Peyer's patch (tissue), 4 donors: ENCODE data around the gene EIF4E2. TPM values are rescaled to one million over a fixed set of nuclear protein-coding genes. Genes with fewer than 3 reads are reported as not detected.
A peak's percentile ranks its signal among the peaks of the same experiment; 100 is the strongest.

Source experiments
- DNase-seq, 3 donors: peaks; one replicate each; pipeline ENCODE4 v3.0.0-alpha.2; 2017 to 2019
- H3K27ac ChIP-seq, 4 donors: fragments of 200-600 bp; sonication (generic); one replicate each; pipeline ENCODE4 v1.5.1; 2016 to 2019
- H3K27me3 ChIP-seq, 2 donors: fragments of 200-600 bp; sonication (generic); one replicate each; pipeline ENCODE4 v1.5.1; 2019
- H3K36me3 ChIP-seq, 3 donors: fragments of 200-600 bp; sonication (generic); one replicate each; pipeline ENCODE4 v1.5.1; 2016 to 2019
- H3K4me1 ChIP-seq, 4 donors: fragments of 200-600 bp; sonication (generic); one replicate each; pipeline ENCODE4 v1.5.1; 2016 to 2019
- H3K4me3 ChIP-seq, 4 donors: fragments of 200-600 bp; sonication (generic); 1 replicate in 3 of 4; 2 replicates in 1 of 4; pipeline ENCODE4 v1.5.1; 2016 to 2019; ENCODE audit warnings: mild to moderate bottlenecking in 1 of 4
- H3K9me3 ChIP-seq, 4 donors: fragments of 200-600 bp; sonication (generic); one replicate each; pipeline ENCODE4 v1.5.1; 2016 to 2019; ENCODE audit warnings: mild to moderate bottlenecking in 1 of 4
- CTCF ChIP-seq, 6 experiments: fragments of 450-650 bp in 4 of 6; fragments of 200-600 bp in 2 of 6; sonication (generic) in 1 of 6; IDR thresholded peaks; one replicate each; pipeline ENCODE4 v1.5.1; 2017 to 2019; ENCODE audit warnings: antibody characterized with exemption in 6 of 6, mild to moderate bottlenecking in 3 of 6, moderate library complexity in 1 of 6
- POLR2A ChIP-seq, 2 donors: fragments of 450-650 bp; IDR thresholded peaks; one replicate each; pipeline ENCODE4 v1.5.1; 2017; ENCODE audit warnings: antibody characterized with exemption in 2 of 2, mild to moderate bottlenecking in 2 of 2, moderate library complexity in 2 of 2
- total RNA-seq, 4 donors: library from RNA; depleted of rRNA; stranded (reverse); fragments of >200 nt; gene quantifications; one replicate each; pipeline ENCODE4 v1.1.0, GENCODE V29; 2016

Gene EIF4E2
- total RNA-seq, 4 donors from 2014 or later = 33.0 to 51.8 (median 44.1) TPM

DNA sequence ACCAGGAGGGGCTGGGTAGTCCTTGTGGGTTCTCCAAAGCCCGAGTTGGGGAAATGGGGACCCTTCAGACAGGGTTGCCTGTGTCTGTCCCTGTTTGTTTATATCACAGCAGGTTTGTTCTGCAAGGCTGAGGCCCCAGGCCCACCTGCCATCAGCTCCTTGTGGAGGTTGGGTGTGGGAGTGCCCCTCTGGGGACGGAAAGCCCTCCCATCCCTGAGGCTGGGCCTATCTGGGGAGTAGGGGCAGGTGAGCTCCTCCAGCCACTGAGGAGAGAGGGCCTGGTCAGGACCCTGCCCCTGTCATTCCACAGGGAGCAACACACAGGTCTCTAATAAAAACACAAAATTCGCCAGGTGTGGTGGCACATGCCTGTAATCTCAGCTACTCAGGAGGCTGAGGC lies 59.6 kb downstream of the EIF4E2 start:
- Histone ChIP-seq H3K27ac (no peak overlapping the region), H3K4me1 (peaks cover 0 to 3% (median 0%) of the 10 kb centered on the region in 4 donors), H3K27me3 (no peaks in the 10 kb centered on the region), H3K4me3 (no peak overlapping the region), H3K9me3 (no peaks in the 10 kb centered on the region), H3K36me3 (no peaks in the 10 kb centered on the region)
- no peak for DNase-seq
- TF ChIP-seq CTCF (IDR thresholded peaks at IDR 0.05) (no peak), POLR2A (IDR thresholded peaks at IDR 0.05) (no peak)

GRCh38 chr2:232611061-232611460 lies 60.6 kb downstream of the EIF4E2 start:
- Histone ChIP-seq H3K27ac (no peak overlapping the region), H3K27me3 (no peaks in the 10 kb centered on the region), H3K9me3 (no peaks in the 10 kb centered on the region), H3K36me3 (no peaks in the 10 kb centered on the region), H3K4me3 (no peak overlapping the region), H3K4me1 (no peaks in the 10 kb centered on the region)
- TF ChIP-seq CTCF (IDR thresholded peaks at IDR 0.05) (no peak), POLR2A (IDR thresholded peaks at IDR 0.05) (no peak)
- no peak for DNase-seq

- no peaks in the 10 kb centered on the region for H3K27me3 ChIP-seq
- no peak overlapping the region for H3K27ac ChIP-seq
- no peaks in the 10 kb centered on the region for H3K9me3 ChIP-seq
- DNase-seq = peak; percentile 45 to 83 (median 73)
- H3K4me1 ChIP-seq = no peaks in the 10 kb centered on the region
- peak; percentile 46 to 81 (median 70) for TF ChIP-seq CTCF (IDR thresholded peaks at IDR 0.05)
- no peak for TF ChIP-seq POLR2A (IDR thresholded peaks at IDR 0.05)
- H3K4me3 ChIP-seq = no peak overlapping the region
- H3K36me3 ChIP-seq = no peaks in the 10 kb centered on the region
These were observed 61.2 kb downstream of the EIF4E2 start for GRCh38 chr2:232611559-232612218.

- H3K4me3 ChIP-seq = no peak overlapping the region
- H3K4me1 ChIP-seq = no peaks in the 10 kb centered on the region
- no peak for TF ChIP-seq POLR2A (IDR thresholded peaks at IDR 0.05)
- TF ChIP-seq CTCF (IDR thresholded peaks at IDR 0.05) = no peak
These were observed 63.1 kb downstream of the EIF4E2 start for GRCh38 chr2:232613538-232614134.

DNA sequence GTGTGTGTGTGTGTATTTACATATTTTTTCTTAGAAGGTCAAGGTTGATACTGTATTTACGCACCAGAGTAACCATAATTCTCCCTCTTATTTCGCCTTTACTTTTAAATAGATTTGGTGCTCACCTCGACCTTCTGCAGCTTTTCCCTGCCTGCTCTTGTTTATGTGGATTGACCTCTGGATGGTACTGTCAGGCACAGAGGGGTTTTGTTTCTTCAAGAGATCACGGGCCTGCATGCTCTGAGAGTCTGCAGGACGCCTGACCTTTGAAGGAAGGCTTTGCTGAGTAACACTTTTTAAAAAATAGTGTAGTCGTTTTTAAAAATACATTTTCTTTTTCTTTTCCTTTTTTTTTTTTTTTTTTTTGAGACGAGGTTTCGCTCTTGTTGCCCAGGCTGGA lies 64.8 kb downstream of the EIF4E2 start:
- Histone ChIP-seq H3K9me3 (no peaks in the 10 kb centered on the region), H3K36me3 (no peaks in the 10 kb centered on the region), H3K4me1 (no peaks in the 10 kb centered on the region), H3K27me3 (no peaks in the 10 kb centered on the region), H3K4me3 (no peak overlapping the region), H3K27ac (no peak overlapping the region)
- TF ChIP-seq CTCF (IDR thresholded peaks at IDR 0.05) (no peak), POLR2A (IDR thresholded peaks at IDR 0.05) (no peak)
- DNase-seq = no peak

More at GRCh38 chr2:232613538-232614134, 63.1 kb downstream of the EIF4E2 start:
- Histone ChIP-seq H3K27ac (no peak overlapping the region), H3K36me3 (no peaks in the 10 kb centered on the region), H3K9me3 (no peaks in the 10 kb centered on the region), H3K27me3 (no peaks in the 10 kb centered on the region)
- DNase-seq = no peak

Other genes with a start within 250 kb of the EIF4E2 start
- not detected for gene ALPP, start 171.9 kb upstream of the EIF4E2 start, total RNA-seq
- not detected for gene ALPG, start 143.8 kb upstream of the EIF4E2 start, total RNA-seq
- 100 to 1,000 TPM in 3 of 4 donors, 10 to 100 TPM in 1; 22.3 to 473 (median 350) TPM for gene ALPI, start 94.5 kb upstream of the EIF4E2 start, total RNA-seq
- not detected for gene ECEL1, start 62.9 kb upstream of the EIF4E2 start, total RNA-seq
- gene PRSS56, start 30.3 kb upstream of the EIF4E2 start, total RNA-seq = not detected
- gene CHRND, start 24.5 kb upstream of the EIF4E2 start, total RNA-seq = not detected
- not detected for gene CHRNG, start 11.0 kb upstream of the EIF4E2 start, total RNA-seq
- gene TIGD1, start 132 bp upstream of the EIF4E2 start, total RNA-seq = 10 to 100 TPM in 3 of 4 donors, 1 to 10 TPM in 1; 8.6 to 31.4 (median 13.4) TPM
- 10 to 100 TPM in 2 of 4 donors, 1 to 10 TPM in 2; 1.9 to 14.9 (median 8.9) TPM for gene EFHD1, start 82.9 kb downstream of the EIF4E2 start, total RNA-seq
- 100 to 1,000 TPM in 1 of 4 donors, 10 to 100 TPM in 3; 82.5 to 126 (median 90.1) TPM for gene GIGYF2, start 146.6 kb downstream of the EIF4E2 start, total RNA-seq
- gene KCNJ13, start 225.9 kb downstream of the EIF4E2 start, total RNA-seq = 100 to 1,000 TPM in 2 of 4 donors, 10 to 100 TPM in 2; 21.5 to 390 (median 155) TPM